ENCODE data around the gene NKAIN4.

The NKAIN4 gene

GRCh38 chr20:63273635-63274380, 19.5 kb upstream of the NKAIN4 start:
- no peak for DNase-seq

- DNase-seq, result no peak
Observed at GRCh38 chr20:63273059-63273579, 18.9 kb upstream of the NKAIN4 start.

- peak; percentile 63 to 77 for DNase-seq
Observed at GRCh38 chr20:63272105-63273058, 18.1 kb upstream of the NKAIN4 start, which contains the start of gene ARFGAP1. TSS of gene ARFGAP1 (plus strand) at chr20:63272813. CDS start at chr20:63275581, 2,768 bp downstream.

- DNase-seq, result no peak
Observed at GRCh38 chr20:63270606-63271325, 16.5 kb upstream of the NKAIN4 start.

- no peak for DNase-seq
Observed at GRCh38 chr20:63269724-63270123, 15.5 kb upstream of the NKAIN4 start.

- DNase-seq, result no peak
Observed at GRCh38 chr20:63268671-63269439, 14.6 kb upstream of the NKAIN4 start.

GRCh38 chr20:63268256-63268655, 14.0 kb upstream of the NKAIN4 start:
- no peak for DNase-seq

GRCh38 chr20:63267691-63268090, 13.4 kb upstream of the NKAIN4 start:
- no peak for DNase-seq

- DNase-seq, result no peak
Observed at GRCh38 chr20:63265891-63266515, 11.7 kb upstream of the NKAIN4 start.

GRCh38 chr20:63264519-63264918, 10.3 kb upstream of the NKAIN4 start:
- DNase-seq, result no peak

GRCh38 chr20:63264000-63264399, 9.7 kb upstream of the NKAIN4 start:
- DNase-seq, result no peak

- DNase-seq, result no peak
Observed at GRCh38 chr20:63262836-63263235, 8.6 kb upstream of the NKAIN4 start.

- no peak for DNase-seq
Observed at GRCh38 chr20:63261795-63262528, 7.7 kb upstream of the NKAIN4 start.

GRCh38 chr20:63261060-63261794, 7.0 kb upstream of the NKAIN4 start:
- DNase-seq, result no peak

- no peak for DNase-seq
Observed at GRCh38 chr20:63260521-63260920, 6.3 kb upstream of the NKAIN4 start.

- no peak for DNase-seq
Observed at GRCh38 chr20:63259734-63260460, 5.6 kb upstream of the NKAIN4 start.

- no peak for DNase-seq
Observed at GRCh38 chr20:63258781-63259180, 4.5 kb upstream of the NKAIN4 start.

- no peak for DNase-seq
Observed at GRCh38 chr20:63257629-63258028, 3.4 kb upstream of the NKAIN4 start.

GRCh38 chr20:63256954-63257353, 2.7 kb upstream of the NKAIN4 start:
- no peak for DNase-seq

All from AML-193 (cell line).